Omental fat pad (tissue), 4 donors: ENCODE measurements around the gene NHERF1. TPM values are rescaled to one million over a fixed set of nuclear protein-coding genes. Genes with fewer than 3 reads are reported as not detected.

Source experiments
- ATAC-seq: fragments of 150-250 bp; one replicate; pipeline ENCODE4 v1.9.1; 2016; ENCODE audit warnings: mild to moderate bottlenecking, moderate library complexity; ENCODE audit not compliant: low FRiP score
- DNase-seq: peaks from one replicate; pipeline ENCODE4 v3.0.0-alpha.2; 2019; ENCODE audit warnings: low spot score
- total RNA-seq, 4 donors: library from RNA; depleted of rRNA; stranded (reverse); fragments of >200 nt; gene quantifications; one replicate each; pipeline ENCODE4 v1.1.0, GENCODE V29; 2016
- TF ChIP-seq, protein P1 (sequence below), 3 donors: fragments of 450-650 bp; IDR thresholded peaks; one replicate each; pipeline ENCODE4 v1.5.1; 2016 to 2017; ENCODE audit warnings: antibody characterized with exemption in 3 of 3, mild to moderate bottlenecking in 3 of 3, moderate library complexity in 2 of 3

The NHERF1 gene
- total RNA-seq, 4 donors from 2014 or later, result 18.0 to 51.7 (median 21.8) TPM

GRCh38 chr17:74743755-74744154, 4.7 kb upstream of the NHERF1 start:
- DNase-seq, result no peak
- no peak for ATAC-seq
- TF ChIP-seq, protein P1, sequence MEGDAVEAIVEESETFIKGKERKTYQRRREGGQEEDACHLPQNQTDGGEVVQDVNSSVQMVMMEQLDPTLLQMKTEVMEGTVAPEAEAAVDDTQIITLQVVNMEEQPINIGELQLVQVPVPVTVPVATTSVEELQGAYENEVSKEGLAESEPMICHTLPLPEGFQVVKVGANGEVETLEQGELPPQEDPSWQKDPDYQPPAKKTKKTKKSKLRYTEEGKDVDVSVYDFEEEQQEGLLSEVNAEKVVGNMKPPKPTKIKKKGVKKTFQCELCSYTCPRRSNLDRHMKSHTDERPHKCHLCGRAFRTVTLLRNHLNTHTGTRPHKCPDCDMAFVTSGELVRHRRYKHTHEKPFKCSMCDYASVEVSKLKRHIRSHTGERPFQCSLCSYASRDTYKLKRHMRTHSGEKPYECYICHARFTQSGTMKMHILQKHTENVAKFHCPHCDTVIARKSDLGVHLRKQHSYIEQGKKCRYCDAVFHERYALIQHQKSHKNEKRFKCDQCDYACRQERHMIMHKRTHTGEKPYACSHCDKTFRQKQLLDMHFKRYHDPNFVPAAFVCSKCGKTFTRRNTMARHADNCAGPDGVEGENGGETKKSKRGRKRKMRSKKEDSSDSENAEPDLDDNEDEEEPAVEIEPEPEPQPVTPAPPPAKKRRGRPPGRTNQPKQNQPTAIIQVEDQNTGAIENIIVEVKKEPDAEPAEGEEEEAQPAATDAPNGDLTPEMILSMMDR (IDR thresholded peaks at IDR 0.05), result no peak

GRCh38 chr17:74744349-74744713, 4.1 kb upstream of the NHERF1 start:
- TF ChIP-seq, protein P1 (IDR thresholded peaks at IDR 0.05), result no peak
- DNase-seq, result no peak
- ATAC-seq, result no peak

DNA sequence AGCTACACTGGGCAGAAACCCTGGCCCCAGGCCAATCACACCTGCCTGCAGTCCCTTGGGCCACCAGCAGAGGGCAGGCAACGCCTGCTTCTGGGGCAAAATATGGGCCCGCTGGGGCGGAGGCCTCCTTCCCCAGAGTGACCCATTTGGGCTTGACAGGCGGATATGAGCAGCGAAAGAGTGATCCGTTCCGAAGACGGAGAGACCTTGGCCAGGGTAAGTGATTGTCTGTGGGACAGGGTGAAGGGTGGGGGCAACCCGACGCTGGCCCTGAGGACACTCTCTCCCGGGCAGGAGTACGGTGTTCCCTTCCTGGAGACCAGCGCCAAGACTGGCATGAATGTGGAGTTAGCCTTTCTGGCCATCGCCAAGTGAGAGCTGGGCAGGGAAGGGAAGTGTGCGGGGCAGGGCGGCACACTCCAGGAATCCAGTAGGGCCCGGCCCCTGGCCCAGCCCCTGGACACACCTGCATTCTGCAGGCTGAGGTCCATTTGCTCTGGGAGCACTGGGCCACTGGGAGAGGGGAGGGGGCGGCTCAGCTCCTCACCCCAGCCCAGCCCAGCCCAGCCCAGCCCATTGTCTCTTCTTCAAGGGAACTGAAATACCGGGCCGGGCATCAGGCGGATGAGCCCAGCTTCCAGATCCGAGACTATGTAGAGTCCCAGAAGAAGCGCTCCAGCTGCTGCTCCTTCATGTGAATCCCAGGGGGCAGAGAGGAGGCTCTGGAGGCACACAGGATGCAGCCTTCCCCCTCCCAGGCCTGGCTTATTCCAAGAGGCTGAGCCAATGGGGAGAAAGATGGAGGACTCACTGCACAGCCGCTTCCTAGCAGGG, 3.5 kb upstream of the NHERF1 start:
- ATAC-seq (peak; percentile 49), DNase-seq (peak; percentile 96)
- TF ChIP-seq, protein P1 (IDR thresholded peaks at IDR 0.05), result peak; percentile 27 to 98 (median 97)

GRCh38 chr17:74745548-74746177, 2.8 kb upstream of the NHERF1 start:
- TF ChIP-seq, protein P1 (IDR thresholded peaks at IDR 0.05), result no peak
- ATAC-seq, result no peak
- DNase-seq, result no peak

GRCh38 chr17:74746376-74746775, 2.1 kb upstream of the NHERF1 start:
- DNase-seq, result no peak
- ATAC-seq, result peak; percentile 2
- TF ChIP-seq, protein P1 (IDR thresholded peaks at IDR 0.05), result no peak

- TF ChIP-seq, protein P1 (IDR thresholded peaks at IDR 0.05), result no peak
- no peak for DNase-seq
- ATAC-seq, result no peak
Measured at GRCh38 chr17:74746922-74747321, 1.5 kb upstream of the NHERF1 start.

GRCh38 chr17:74748279-74748528, 224 bp upstream of the NHERF1 start:
- TF ChIP-seq, protein P1 (IDR thresholded peaks at IDR 0.05), result no peak
- no peak for ATAC-seq
- no peak for DNase-seq
